ENCODE data around the gene ING5. TPM values are rescaled to one million over a fixed set of nuclear protein-coding genes. Genes with fewer than 3 reads are reported as not detected.

The ING5 gene
- total RNA-seq, 1 experiment from 2014 or later, result 10.7 TPM

DNA sequence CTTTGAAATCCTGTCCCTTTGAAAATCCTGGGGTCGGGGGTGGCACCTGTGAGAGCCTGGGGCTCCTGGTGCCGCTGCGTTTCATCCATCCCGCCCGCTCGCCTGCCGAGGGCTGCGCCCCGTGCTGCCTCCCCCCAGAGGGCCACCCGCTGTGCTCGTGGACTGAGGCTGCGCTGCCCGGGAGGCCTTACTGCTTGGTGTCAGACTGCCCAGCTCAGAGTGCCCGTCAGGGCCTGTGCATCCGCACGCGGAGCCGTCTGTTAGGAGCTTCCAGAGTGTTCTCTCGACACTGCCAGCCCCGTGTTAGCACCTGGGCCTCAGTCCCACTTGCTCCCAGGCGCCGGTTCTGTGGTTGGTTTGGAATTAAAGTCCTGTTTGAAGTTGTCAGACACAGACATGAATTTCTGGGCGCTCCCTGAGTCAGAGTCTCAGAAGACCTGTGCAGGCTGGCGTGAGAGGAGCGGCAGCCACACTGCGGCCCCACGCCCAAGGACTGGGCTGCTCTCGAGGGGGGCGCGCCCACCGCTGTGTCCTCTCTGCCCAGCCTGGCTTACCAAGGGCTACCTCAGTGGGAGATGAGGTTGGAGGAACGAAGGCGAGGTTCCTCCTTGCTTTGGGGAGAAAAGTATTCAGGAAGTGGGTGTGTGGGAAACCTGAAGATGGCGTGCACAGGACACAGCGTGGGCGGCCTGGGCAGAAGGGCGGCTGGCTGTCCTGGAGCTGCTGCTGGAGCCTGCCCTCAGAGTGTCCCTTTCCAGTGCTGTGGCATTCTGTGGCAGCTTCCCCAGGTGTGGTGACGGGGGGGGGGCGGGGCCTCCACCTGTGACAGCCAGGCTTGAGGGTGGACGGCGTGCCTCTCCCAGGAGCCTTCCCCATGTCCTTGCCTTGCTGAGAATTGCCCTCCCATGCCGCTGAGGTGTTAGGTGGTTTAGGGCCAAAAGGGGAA, 29.3 kb upstream of the ING5 start:
- no peak for DNase-seq (ENCODE audit: low read depth)

- DNase-seq (ENCODE audit: low read depth), result no peak
Measured at GRCh38 chr2:241673189-241673663, 28.6 kb upstream of the ING5 start.

GRCh38 chr2:241673797-241674725, 27.8 kb upstream of the ING5 start:
- DNase-seq (ENCODE audit: low read depth), result peak; percentile 32

DNA sequence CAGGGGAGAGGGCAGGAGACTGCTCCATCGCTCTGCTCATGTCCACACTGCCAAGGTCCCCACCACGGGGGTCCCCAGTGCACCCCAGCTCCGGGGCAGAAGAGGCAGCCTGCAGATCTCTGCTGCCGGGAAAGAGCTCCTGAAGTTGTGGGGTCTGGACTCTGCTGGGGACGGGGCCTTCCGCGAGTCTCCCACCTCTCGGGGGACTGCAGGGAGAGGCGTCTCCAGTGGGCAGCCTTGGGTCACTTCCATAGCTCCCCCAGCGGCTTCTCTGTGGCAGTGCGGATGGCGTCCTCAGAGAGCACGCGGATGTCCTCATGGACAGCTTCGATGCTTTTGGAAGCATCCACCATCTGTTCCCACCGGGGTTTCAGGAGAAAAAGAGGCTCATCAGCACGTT, 26.0 kb upstream of the ING5 start:
- DNase-seq (ENCODE audit: low read depth), result no peak

- no peak for DNase-seq (ENCODE audit: low read depth)
Measured at GRCh38 chr2:241676665-241677064, 25.2 kb upstream of the ING5 start.

GRCh38 chr2:241677392-241677791, 24.4 kb upstream of the ING5 start:
- DNase-seq (ENCODE audit: low read depth), result no peak

DNA sequence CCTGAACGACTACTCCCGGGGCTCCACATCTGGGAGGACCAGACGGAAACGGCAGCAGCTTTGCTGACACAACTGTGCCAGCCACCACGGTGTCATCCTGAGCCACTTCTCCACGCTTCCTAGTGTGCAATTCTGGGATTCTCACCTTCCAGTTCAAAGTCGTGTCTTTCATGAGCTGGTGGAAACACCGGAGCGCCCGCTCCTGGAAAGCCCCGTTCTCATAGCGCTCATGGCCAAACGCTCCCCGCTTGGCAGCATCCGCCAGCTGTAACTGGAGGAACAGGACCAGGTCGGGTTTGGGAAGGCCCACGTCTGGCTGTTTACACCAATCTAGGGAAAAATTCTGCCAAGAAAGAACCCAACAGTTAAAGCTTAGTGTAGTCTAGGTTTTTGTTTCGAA, 23.5 kb upstream of the ING5 start:
- no peak for DNase-seq (ENCODE audit: low read depth)

GRCh38 chr2:241678784-241679540, 22.9 kb upstream of the ING5 start:
- DNase-seq (ENCODE audit: low read depth), result no peak

DNA sequence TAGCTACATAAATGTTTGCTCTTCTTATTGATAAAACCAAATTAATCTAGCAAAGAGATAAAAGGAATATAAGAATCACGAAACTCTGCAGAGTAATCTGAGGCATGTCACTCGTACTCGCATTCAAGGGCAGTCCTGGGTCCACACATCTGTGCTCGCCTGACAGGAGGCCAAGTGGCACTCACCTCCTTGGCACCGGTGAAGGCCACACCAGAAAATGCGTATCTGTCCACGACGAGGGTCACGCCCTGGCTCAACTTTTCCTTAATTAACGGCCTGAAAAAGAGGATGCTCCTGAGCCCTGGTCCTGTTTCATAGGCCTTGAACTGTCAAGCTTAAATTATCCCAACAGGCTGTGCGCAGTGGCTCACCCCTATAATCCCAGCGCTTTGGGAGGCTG, 21.8 kb upstream of the ING5 start:
- DNase-seq (ENCODE audit: low read depth), result no peak

DNA sequence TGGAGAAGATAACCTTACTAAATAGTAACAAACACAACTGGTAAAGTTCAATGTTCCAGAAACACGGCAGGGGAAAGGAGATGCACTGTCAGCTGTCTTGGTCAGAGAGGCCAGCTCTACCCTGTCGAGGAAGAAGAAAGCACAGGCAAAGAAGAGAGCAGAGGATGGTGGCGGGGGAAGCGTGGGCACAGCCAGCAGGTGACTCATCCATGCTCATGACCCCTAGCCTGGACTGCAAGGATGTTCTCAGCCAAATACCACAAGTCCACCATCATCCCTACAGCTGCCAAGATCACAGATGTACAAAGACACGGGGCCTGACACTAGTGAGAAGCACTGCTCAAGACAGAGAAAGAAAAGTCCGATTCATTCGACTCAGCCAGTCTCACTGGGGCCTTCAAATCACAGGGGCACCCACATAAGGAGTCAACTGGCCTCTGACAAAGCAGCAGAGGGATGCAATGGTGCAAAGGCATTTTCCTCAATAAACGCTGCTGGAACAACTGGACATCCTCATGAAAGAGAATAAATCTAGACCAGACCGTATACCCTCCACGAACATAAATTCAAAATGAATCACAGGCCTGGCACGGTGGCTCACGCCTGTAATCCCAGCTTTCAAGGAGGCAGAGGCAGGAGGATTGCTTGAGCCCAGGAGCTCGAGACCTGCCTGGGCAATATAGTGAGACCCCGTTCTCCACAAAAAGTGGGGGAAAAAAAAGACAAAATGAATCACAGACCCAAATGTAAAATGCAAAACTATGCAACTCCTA, 20.8 kb upstream of the ING5 start:
- peak; percentile 97 for DNase-seq (ENCODE audit: low read depth)

DNA sequence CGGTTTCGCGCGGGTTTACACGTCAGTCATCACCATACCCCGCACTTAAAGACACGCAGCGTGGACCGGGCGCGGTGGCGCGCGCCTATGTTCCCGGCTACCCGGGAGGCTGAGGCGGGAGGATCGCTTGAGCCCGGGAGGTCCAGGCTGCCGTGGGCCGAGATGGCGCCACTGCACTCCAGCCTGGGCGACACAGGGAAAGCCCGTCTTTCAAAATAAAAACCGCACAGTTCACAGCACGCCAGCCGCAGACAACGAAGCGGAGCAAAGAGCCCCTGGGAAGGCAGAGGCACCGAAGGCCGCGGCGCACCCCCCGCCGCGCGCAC, 15.6 kb upstream of the ING5 start:
- DNase-seq (ENCODE audit: low read depth), result no peak

DNA sequence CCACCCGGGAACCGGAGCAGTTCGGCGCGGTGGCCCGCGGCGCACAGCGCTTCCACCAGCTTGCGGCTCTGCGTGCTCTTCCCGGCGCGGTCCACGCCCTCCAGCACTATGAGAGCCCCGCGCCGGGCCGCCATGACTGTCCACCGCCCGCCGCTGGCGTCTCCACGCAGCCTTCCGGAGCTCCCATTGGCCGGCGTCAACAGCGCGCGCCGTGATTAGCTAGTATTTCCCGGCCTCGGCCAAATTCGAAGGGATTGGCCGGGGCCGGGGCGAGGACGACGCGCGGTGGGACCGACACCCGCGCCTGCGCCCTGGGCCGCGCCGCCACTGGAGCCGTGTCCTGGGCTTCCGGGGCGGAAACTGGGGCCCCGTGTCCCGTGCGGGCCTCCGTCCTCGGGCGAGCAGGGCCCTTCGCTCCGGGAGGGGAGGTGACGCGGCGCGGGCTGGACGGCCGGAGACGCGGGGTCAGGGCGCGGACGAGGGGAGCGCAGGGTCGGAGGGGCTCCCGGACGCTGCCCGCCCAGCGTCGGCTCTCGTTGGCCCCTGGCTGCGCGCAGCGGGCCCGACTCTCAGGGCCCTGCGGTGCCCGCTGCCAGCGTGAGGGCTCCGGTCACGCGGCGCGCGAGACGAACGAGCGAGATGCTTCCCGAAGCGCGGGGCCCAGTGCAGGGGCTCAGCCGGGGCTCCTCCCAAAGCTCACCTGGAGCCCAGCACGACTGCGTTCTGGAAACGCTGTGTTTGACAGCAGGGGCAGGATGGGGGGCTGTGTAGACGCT, 15.0 kb upstream of the ING5 start, which contains the start of gene DTYMK:
Gene DTYMK (minus strand): TSS at position 166 of the 776 bp plus-strand sequence. CDS start 32 bp downstream, at position 134.
- DNase-seq (ENCODE audit: low read depth), result peak; percentile 97

DNA sequence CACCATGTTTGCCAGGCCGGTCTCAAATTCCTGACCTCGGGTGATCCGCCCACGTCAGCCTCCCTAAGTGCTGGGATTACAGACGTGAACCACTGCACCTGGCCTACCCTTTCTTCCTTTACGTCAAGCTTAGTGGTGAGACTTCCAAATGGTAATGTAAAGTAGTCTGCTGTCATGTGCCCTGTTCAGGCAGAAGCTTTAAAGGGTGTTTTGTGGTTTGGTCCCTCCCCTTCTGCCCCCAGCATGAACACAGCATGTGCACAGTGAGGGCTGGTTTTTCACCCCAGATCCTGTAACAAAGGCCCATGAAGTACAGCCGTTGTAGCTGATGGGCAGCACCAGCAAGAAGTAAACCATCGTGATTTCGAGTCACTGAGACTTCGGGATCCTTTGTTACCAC, 12.5 kb upstream of the ING5 start:
- no peak for DNase-seq (ENCODE audit: low read depth)

DNA sequence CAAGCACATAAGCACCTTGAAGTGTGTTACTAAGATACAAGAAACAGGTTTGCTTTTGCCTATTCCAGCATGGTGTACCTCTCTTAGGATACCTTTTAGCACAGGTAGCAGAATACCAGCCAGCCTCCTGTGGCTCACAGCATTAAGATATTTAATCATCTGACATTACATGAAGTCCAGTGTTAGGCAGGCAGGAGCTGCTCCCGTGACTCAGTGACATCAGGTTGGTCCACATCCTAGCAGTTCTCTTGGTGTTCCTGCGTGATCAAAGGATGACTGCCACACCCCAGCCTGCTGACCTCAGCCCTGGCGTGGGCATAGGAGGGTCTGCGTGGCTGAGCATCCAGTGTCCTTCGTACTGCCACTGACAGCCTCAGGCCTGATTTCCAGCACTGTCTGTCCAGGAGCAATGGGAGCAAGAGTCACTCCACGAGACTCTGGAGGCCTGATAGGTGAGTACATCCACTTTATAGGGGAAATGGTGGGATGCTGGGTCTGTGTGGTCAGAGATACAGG, 11.6 kb upstream of the ING5 start:
- DNase-seq (ENCODE audit: low read depth), result no peak

DNA sequence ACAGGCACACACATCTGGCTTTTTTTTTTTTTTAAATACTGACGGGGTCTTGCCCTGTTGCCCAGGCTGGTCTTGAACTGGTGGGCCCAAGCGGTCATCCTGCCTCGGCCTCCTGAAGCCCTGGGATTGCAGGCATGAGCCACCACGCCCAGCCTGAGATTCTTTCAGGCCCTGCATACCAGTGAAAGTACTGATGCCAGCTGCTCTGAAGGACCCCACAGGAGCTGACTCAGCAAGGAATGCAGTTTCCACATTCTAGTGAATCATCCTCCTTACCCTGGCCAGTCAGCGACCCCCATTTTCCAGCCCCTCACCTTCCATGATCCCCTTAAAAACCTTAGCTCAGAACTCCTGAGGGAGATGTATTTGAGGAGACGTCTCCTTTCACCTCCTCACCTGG, 9.4 kb upstream of the ING5 start:
- DNase-seq (ENCODE audit: low read depth), result peak; percentile 46

GRCh38 chr2:241695651-241696050, 6.2 kb upstream of the ING5 start:
- DNase-seq (ENCODE audit: low read depth), result no peak

- no peak for DNase-seq (ENCODE audit: low read depth)
Measured at GRCh38 chr2:241701149-241701398, 765 bp upstream of the ING5 start.

DNA sequence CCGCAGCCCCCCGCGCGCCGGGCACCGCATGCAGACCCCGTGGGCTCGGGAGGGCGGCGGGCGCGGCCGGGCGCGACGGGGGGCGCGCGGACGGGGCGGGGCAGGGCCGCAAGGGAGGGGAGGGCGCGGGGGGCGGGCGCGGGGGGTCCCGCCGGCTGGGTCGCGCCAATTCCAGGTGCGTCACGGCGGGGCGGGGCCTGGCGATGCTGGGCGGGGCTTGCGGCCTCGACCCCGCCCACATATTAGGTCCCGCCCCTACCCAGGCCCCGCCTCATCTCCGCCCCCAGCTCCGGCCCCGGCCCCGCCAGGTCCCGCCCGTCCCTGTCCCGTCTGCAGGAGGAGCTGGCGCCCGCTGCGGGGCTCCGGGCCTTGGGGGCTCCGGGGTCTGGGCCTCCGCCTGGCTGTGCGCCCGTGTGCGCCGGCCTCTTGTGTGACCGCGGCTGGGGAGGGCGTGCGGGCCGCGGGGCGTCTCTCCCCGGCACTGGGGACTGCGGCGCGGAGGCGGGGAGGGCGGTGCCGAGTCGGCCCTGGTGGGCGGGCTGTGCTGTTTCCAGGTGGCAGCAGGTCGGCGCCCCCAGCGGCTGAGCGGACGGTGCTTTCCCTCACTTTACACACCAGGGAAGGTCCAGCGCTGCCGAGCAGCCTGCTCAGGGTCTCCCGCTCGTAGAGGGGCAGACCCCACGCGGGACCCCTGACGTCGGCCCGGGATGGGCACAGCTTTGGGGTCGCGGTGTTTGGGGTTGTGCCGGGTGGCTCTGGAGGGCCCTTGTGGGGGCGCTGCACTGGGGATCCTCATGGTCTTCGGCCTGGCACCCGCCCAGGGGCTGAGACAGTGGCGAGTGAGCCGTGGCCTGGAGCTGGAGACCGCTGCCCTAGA, 554 bp downstream of the ING5 start:
- DNase-seq (ENCODE audit: low read depth), result peak; percentile 72

- DNase-seq (ENCODE audit: low read depth), result peak; percentile 31
Measured at GRCh38 chr2:241703032-241703604, 1.3 kb downstream of the ING5 start.

Measured in RPMI7951 (cell line).